Liver (tissue), 3 donors: ENCODE data around the gene SERPINI1.

Experiments
- EGR1 ChIP-seq, 2 donors: IDR thresholded peaks; 2 replicates each; pipeline ENCODE4 v1.6.1; 2016 to 2018; ENCODE audit warnings: antibody characterized with exemption in 2 of 2, low read depth in 2 of 2
- JUND ChIP-seq, 2 donors: IDR thresholded peaks; 2 replicates each; pipeline ENCODE4 v1.6.1; 2016; ENCODE audit warnings: antibody characterized with exemption in 2 of 2
- RAD21 ChIP-seq, 2 donors: IDR thresholded peaks; 2 replicates each; pipeline ENCODE4 v1.6.1; 2016; ENCODE audit warnings: antibody characterized with exemption in 2 of 2, mild to moderate bottlenecking in 2 of 2
- RXRA ChIP-seq, 2 donors: IDR thresholded peaks; 2 replicates each; pipeline ENCODE4 v1.6.1; 2017 to 2018; ENCODE audit warnings: antibody characterized with exemption in 2 of 2, mild to moderate bottlenecking in 1 of 2
- SP1 ChIP-seq: IDR thresholded peaks from 2 replicates; pipeline ENCODE4 v1.6.1; 2018; ENCODE audit warnings: antibody characterized with exemption, mild to moderate bottlenecking
- TAF1 ChIP-seq: conservative IDR thresholded peaks from 2 replicates; pipeline ENCODE4 v1.6.1; 2016; ENCODE audit warnings: antibody characterized with exemption, mild to moderate bottlenecking
- YY1 ChIP-seq: IDR thresholded peaks from 2 replicates; pipeline ENCODE4 v1.6.1; 2016; ENCODE audit warnings: antibody characterized with exemption, mild to moderate bottlenecking
- ZBTB33 ChIP-seq: IDR thresholded peaks from 2 replicates; pipeline ENCODE4 v1.6.1; 2016; ENCODE audit warnings: antibody characterized with exemption
- TF ChIP-seq, protein P1 (sequence below): fragments of 150-350 bp; IDR thresholded peaks from 2 replicates; pipeline ENCODE4 v1.5.1; 2017; ENCODE audit warnings: improper control_type of control experiment, low read depth, low read length; ENCODE audit not compliant: missing input control
- TF ChIP-seq, protein P2 (sequence below): IDR thresholded peaks from 2 replicates; pipeline ENCODE4 v1.6.1; 2016; ENCODE audit warnings: antibody characterized with exemption
- TF ChIP-seq, protein P3 (sequence below): IDR thresholded peaks from 2 replicates; pipeline ENCODE4 v1.6.1; 2016; ENCODE audit warnings: antibody characterized with exemption
- TF ChIP-seq, protein P4 (sequence below): IDR thresholded peaks from 2 replicates; pipeline ENCODE4 v1.6.1; 2016; ENCODE audit warnings: antibody characterized with exemption, mild to moderate bottlenecking
- donor health status: healthy.
- donor health status: healthy.

GRCh38 chr3:167870181-167870580 is 134.7 kb downstream of the SERPINI1 start:
- TF ChIP-seq, protein P1, sequence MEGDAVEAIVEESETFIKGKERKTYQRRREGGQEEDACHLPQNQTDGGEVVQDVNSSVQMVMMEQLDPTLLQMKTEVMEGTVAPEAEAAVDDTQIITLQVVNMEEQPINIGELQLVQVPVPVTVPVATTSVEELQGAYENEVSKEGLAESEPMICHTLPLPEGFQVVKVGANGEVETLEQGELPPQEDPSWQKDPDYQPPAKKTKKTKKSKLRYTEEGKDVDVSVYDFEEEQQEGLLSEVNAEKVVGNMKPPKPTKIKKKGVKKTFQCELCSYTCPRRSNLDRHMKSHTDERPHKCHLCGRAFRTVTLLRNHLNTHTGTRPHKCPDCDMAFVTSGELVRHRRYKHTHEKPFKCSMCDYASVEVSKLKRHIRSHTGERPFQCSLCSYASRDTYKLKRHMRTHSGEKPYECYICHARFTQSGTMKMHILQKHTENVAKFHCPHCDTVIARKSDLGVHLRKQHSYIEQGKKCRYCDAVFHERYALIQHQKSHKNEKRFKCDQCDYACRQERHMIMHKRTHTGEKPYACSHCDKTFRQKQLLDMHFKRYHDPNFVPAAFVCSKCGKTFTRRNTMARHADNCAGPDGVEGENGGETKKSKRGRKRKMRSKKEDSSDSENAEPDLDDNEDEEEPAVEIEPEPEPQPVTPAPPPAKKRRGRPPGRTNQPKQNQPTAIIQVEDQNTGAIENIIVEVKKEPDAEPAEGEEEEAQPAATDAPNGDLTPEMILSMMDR, result no peak
- TF ChIP-seq, protein P2, sequence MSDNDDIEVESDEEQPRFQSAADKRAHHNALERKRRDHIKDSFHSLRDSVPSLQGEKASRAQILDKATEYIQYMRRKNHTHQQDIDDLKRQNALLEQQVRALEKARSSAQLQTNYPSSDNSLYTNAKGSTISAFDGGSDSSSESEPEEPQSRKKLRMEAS, result no peak
- TF ChIP-seq, protein P3, sequence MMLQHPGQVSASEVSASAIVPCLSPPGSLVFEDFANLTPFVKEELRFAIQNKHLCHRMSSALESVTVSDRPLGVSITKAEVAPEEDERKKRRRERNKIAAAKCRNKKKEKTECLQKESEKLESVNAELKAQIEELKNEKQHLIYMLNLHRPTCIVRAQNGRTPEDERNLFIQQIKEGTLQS, result no peak
- TF ChIP-seq TAF1 (no peak), RAD21 (IDR thresholded peaks at IDR 0.05) (no peak), YY1 (no peak), RXRA (IDR thresholded peaks at IDR 0.05) (no peak), JUND (IDR thresholded peaks at IDR 0.05) (no peak), EGR1 (IDR thresholded peaks at IDR 0.05; ENCODE audit: low read depth in 2 of 2) (no peak), ZBTB33 (no peak), SP1 (no peak)
- TF ChIP-seq, protein P4, sequence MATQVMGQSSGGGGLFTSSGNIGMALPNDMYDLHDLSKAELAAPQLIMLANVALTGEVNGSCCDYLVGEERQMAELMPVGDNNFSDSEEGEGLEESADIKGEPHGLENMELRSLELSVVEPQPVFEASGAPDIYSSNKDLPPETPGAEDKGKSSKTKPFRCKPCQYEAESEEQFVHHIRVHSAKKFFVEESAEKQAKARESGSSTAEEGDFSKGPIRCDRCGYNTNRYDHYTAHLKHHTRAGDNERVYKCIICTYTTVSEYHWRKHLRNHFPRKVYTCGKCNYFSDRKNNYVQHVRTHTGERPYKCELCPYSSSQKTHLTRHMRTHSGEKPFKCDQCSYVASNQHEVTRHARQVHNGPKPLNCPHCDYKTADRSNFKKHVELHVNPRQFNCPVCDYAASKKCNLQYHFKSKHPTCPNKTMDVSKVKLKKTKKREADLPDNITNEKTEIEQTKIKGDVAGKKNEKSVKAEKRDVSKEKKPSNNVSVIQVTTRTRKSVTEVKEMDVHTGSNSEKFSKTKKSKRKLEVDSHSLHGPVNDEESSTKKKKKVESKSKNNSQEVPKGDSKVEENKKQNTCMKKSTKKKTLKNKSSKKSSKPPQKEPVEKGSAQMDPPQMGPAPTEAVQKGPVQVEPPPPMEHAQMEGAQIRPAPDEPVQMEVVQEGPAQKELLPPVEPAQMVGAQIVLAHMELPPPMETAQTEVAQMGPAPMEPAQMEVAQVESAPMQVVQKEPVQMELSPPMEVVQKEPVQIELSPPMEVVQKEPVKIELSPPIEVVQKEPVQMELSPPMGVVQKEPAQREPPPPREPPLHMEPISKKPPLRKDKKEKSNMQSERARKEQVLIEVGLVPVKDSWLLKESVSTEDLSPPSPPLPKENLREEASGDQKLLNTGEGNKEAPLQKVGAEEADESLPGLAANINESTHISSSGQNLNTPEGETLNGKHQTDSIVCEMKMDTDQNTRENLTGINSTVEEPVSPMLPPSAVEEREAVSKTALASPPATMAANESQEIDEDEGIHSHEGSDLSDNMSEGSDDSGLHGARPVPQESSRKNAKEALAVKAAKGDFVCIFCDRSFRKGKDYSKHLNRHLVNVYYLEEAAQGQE, result no peak
